HG03135 (cell line): ENCODE results near the gene PLCH2.

Experiments
- ATAC-seq: cut with Tn5 transposase; IDR thresholded peaks from one replicate; pipeline ENCODE4 v1.9.1; 2021; ENCODE audit warnings: mild to moderate bottlenecking, moderate library complexity; ENCODE audit not compliant: unreplicated experiment

PLCH2 gene

DNA sequence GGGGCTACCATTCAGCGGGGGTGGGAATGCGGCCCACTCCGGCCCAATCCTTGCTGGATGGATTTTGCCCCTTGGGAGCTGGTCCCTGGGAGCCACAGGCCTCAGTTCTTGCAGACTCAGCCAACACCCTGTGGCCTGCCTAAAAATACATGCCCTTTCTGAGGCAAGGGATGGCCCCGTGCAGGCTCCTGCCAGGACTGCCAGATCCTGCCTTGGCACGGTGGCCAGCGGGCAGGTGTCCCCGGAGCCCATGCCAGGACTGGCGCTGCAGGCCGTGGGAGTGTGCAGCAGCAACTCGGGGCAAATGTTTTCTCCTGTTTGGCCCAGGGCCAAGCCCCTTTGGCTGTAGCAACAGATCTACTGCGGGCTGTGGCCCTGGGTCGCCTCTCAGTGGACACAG lies 51.9 kb downstream of the PLCH2 start:
- no peak for ATAC-seq

DNA sequence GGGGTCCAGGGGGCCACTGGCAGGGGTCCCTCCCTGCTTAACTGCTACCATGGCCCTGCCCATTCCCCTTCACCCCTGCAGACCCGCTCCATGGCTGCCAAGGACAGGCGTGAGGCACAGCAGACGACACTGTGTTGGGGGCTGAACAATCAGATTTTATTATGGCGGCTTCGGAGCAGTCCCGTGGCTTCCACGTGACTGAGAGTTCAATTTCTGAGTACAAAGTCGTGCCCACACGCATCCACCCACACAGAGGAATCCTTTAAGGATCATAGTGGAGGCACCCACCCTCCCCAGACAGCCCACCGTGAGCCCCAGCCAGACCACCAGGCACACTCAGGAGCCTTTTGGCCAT lies 52.5 kb downstream of the PLCH2 start:
- ATAC-seq: no peak

DNA sequence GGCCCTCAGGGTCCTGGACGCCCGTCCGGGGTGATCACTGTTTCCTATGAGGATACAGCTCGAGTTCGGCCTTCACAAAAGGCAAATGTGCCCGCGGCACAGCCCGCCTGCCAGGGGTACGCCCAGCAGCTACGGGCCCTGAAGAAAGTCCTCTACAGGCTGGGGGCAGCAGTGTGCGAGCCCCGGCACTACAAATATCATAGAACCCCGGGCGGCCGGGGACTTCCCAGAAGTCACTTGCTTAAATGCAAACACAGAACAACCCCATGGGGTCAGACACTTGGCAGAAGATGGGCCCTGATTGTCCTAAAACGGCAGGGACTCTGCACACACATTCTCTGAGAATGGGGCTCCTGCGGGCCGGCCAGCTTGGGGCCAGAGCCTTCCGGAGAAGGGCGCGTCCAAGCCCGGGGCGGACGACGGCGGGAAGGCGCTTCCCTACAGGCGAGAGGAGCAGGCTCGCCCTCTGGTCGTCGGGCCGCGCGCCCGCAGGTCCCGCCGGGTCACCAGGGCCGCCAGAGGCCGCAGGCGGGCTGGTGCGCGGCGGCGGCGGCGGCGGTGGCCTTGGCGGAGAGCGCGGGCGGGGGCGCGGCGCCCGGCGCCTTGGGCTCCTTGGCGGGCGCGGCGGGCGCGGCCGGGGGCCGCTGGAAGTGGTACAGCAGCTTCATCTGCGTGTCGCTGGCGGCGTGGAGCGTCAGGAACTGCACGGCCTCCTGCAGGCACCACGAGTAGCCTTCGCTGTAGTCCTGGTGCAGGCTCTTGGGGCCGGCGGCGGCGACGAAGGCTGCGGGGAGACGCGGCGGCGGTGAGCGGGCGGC lies 53.1 kb downstream of the PLCH2 start:
- ATAC-seq: no peak

DNA sequence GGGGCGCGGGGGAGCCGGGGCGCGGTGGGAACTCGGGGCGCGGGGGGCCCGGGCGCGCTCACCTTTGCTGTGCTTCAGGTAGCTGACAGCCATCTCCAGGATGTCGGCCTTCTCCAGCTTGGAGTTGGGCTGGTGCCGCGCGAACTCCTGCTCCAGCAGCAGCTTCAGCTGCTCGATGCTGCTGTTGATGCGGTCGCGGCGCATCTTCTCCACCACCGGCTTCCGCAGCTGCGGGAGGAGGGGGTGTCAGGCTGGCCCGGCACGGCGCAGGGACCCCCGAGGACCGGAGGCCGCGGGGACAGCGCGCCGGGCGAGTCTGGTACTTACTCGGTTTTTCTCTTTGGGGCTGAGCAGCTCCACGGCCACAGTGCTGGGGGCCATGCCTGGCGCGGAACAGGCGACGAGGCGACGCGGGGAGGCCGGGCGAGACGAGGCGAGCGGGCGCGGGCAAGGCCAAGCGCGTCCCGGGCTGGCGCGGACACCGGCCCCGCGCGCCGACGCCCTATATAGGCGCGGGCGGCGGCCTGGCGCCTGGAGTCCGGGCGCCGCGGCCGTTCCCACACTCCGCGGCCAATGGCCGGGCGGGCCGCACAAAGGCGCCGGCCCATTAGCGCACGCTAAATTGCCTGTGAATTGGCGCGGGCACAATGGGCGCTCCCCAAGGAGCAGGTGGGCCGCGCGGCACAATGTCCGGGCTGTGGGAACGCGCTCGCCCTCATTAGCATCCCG lies 53.9 kb downstream of the PLCH2 start, which contains the start of gene HES5:
Gene HES5, minus strand, starts transcription at position 480 of the 729 bp plus-strand sequence. Its CDS starts 99 bp downstream, at position 381.
- no peak for ATAC-seq

DNA sequence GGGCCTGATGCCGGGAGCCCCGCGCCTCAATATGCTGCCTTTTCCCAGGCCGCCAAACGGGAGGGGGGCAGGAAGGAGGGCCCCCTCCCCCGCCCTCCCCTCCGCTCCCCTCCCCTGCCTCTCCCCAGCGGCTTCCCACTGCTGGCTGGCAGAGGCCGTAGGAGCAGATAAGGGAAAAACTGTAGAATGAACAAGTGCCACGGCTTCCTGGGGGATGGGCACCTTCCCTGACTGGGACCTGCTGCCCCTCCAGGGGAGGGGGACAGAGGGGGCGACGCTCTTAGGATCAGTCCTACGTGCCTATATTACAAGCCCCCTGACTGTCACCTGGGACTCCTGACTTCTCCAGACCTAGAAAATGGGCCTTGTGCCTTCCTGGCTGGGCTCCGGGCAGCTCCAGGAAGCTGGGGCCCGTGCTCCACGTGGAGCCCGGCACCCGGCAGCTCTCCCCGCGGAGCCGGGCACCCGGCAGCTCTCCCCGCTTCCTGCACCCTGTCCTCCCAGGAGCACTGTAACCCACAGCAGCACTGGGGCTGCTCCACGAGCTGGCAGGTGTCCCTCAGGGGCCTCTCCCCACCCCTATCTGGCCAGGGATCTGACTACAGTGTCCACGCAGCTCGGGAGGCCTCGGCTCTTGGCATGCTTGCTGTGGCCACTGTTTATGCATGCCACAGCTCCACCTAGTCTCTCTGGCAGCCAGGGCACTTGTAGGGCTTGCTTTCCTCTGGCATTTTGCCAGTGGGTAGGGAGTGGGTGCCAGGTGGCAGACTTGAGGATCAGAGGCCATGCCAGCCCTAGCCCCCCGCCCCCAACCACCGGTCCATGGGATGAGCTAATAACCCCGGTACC lies 54.6 kb downstream of the PLCH2 start:
- ATAC-seq: no peak

DNA sequence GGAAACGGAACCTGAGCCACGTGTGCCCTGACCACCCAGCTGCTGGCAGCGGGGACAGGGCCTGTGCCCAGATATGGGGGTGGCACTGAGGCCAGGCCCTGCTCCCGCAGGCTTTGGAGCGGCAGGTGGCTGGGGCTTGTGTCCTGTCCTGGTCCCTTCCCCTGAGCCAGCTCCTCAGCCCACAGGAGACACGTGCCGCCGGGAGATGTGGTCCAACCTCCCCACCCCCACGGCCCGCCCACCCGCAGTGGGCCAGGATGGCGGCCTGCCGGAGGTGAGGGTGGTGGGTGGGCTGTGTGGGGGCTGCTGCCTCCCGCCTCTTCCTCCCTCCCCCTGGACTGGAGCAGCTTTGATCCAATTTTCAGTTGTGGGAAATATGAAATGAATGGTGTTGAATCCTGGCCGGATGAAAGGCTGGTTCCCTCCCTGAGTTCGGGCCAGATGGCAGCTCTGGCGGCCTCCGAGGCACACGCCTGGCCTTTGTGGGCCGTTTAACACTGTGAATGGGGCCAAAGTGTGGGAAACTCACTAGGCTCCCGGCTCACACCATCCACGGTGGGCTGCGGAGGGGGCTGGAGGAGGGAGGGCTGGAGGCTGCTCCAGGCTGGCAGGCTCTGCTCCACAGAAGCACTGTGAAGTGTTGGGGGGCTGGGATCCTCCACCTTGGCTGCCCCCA lies 56.5 kb downstream of the PLCH2 start:
- no peak for ATAC-seq

DNA sequence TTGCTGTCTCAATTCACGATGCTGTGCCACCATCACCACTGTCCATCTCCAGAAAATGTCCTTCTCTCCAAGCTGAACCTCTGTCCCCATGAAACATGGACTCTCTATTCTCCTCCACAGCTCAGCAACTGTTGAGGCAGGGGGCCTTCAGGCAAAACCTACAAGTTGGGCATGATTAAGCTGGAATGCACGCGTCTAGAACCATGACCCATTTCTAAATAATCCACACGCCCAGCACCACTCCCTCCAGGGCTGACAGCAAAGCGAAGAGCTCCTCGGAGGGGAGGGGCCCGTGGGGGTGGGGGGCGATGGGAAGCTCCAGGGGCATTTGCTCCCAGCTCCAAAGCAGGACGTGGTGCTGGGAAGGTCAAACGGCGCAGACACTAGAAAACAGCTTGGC lies 57.3 kb downstream of the PLCH2 start:
- no peak for ATAC-seq

DNA sequence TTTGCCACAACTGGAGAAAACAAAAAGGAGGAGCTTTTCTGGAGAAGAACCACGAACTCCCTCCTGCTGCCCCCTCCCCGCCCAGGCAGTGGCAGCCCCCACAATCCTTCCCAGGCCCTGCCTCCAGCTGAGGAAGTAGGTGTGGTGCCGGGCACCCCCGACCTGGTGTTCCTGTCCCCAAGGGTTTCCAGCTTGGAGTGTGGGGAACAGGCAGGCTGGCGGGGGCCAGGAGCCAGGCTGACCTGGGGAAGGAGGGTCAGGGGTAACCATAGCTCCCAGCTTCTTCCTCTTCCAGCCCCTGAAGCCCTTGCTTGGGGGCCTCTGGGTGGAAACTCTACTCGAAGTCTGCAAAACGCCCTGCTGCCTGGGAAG lies 58.2 kb downstream of the PLCH2 start:
- ATAC-seq: no peak

DNA sequence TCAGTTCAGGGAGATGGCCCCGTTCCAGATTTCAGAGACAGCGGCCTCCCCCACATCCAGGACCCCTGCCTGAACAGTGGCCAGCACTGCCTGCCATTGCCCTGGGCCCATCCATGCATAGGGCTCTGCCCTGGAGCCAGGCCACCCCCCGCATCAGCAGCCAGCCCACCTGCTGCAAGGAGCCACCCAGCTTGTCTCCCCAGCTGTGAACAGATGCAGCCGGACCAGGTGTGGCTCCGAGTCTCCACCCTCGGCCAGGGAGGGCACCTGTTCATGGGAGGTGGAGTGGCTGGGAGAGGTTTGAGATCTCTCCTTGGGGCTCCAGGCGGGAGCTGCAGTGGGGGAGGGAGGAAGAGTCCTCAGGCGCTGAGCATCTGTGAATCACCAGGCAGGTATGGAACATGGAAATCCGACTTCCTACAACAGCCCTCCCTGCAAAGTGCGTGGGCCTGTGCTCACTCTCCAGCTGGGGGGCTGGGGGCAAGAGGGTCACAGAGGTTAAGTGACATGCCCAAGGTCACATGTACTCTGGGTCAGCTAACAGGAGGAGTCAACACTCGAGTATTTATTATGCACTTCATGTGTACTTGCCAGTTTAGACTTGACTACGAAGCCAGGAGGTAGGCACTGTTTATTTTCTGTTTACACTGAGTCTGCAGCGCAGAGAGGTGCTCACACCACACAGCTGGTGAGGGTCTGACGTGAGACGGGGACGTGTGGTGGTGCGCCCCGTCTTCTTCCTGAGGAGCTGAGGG lies 58.8 kb downstream of the PLCH2 start:
- no peak for ATAC-seq

DNA sequence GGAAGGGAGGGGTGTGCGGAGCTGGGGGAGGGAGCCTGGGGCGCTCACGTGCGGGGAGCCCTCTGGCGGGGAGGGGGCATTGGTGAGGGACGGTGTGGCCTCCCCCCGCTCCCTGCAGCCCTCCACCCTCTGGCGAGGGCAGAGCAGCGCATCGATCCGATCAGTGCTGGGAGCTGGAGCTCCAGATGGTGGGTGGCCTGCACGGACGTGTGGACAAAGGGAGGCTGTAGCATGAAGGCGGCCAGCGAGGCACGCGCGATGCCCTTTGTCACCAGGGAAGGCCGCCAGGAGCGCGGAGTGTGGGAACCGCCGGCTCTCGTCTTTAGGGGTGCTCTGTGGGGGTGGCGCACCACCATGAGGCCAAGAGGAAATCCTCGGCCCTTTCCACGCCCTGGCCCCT lies 59.4 kb downstream of the PLCH2 start:
- no peak for ATAC-seq

DNA sequence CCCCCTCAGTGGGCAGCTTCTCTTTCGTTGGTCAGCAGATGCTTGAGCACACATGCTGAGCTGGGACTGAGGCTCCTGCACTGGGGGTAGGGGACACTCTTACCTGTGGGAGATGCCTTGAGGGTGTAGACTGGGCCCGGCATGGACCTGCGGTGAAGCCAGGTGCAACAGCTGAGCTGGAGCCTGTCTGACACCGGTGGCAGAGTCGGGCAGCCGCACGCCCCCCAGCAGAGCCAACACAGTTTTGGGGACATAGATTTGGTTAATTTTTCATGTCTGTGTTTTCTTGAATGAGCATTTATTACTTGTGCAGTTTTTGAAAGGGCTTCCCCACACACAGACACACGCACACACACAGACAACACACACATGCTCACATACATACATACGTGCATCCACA lies 59.9 kb downstream of the PLCH2 start:
- no peak for ATAC-seq

DNA sequence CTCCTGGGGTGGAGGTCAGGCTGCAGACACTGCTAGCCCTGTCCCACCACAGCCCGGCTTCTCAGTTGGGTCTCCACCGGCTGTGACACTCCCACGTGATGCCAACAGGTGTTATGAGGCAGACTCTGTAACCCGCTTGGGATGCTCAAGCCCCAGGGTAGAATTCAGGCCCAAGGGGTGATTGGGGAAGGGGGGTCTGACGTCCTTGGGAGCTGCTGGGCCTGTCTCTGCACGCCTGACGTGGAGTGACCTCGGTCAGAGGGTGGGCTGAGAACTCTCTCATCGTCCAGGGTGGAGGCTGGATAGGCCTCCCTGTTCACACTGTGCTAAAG lies 61.7 kb downstream of the PLCH2 start:
- no peak for ATAC-seq

DNA sequence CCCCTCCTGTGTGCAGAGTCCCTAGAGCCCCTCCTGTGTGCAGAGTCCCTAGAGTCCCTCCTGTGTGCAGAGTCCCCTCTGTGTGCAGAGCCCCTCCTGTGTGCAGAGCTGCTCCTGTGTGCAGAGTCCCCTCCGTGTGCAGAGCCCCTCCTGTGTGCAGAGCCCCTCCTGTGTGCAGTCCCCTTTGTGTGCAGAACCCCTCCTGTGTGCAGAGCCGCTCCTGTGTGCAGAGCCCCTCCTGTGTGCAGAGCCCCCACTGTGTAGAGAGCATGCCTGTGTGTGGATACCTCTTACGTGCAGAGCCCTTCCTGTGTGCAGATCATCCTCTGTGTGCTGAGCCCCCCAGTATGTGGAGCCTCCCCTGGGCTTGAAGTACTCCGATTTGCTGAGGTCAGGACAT lies 62.3 kb downstream of the PLCH2 start:
- no peak for ATAC-seq

DNA sequence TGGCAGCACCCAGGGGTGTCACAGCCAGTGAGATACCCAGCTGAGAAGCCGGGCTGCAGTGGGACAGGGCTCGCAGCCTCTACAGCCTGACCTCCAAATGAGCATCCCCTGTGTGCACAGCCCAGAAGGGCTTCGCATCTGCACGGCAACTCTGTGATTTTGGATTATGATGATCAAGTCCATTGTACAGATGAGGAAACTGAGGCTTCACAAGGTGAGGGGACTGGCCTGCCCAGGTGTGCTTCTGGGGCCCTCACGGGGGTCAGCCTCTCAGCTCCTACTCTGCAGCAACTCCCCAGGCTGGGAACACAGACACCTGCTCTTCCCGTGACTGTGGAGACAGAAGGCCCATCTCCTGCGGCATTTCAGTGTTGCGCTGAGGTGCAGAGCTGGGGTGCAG lies 62.8 kb downstream of the PLCH2 start:
- ATAC-seq: no peak

DNA sequence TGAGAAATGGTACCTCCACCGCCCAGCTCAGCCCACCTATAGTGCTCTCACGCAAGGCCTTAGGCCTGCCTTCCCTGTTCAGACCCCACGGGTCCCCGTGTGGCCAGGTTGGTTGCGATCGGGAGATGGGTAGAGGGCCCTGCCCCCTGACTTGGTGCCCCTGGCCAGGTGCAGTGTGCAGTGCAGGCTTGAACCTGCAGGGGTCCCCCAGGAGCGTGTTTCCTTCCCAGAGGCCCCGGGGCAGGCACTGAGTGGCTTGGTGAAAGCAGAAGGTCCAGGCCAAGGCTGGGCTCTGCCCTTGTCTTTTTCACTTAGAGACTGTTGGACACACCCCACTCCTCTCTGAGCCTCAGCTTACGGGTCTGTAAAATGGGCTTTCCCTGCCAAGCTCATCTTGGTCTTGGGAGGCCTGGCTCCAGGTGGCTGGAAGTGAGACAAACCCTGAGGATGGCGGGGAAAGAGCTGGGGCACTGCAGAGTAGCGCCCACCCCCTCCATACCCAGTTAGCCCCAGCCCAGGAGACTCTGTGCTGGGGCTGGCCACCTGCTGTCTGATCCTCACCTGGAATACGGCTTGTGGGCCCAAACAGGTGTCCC lies 63.3 kb downstream of the PLCH2 start:
- no peak for ATAC-seq

DNA sequence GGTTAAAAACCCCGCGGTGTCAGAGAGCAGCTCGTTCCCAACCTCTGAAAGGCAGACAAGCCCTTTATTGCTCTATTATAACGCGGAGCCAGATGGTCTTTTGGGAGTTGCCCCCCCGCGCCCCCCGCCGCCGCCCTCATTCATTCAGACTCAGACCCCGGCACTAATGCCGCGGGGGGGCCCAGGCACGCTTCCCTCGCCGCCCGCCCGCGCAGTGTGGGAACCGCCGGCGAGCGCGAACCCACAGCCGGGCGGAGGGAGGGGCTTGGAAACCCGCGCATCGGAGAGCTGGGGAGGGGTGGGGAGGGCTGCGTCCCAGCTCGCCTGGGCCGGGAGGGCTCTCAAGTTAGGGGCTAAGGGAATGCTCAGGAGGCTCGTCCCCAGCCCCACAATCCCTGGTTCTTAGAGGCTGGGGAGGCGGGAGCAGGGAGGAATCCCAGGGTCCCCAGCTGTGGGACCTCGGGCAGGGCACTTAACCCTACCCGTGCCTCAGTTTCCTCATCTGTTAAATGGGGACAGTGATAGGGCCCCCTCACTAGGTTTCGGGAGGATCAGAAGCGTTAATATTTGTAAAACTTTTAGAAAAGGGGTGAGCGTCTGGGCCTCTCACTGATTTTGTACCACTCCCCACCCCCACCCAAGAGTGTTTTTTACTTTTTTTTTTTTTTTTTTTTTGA lies 64.9 kb downstream of the PLCH2 start:
- no peak for ATAC-seq

DNA sequence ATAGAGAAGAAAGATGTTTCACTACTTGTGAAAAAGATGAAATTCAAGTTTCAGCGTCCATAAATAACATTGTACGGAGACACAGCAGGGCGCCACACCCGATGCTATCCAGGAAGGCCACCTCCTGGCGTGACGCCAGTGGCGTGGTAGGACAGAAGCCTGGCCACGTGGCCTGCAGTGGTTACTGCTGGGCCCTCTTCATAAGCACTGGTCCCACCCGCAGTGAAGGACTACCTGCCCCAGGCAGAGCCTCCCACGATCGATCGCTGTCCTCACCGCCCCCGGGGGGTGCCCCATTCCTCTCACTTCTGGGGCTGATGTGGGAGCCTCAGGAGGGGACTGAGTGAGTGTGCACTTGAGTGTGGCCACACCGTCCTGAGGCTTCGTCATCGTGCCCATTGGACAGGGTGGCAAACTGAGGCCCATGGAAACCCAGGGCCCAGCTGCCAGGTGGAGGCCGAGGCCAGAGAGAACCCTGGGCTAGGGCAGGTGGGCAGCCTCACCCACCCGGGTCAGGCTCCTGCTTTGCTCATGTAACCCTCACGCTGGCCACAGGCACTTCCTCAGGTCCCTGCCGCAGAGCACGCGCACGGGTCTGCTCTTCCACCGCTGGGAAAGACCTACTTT lies 65.6 kb downstream of the PLCH2 start:
- ATAC-seq: no peak

DNA sequence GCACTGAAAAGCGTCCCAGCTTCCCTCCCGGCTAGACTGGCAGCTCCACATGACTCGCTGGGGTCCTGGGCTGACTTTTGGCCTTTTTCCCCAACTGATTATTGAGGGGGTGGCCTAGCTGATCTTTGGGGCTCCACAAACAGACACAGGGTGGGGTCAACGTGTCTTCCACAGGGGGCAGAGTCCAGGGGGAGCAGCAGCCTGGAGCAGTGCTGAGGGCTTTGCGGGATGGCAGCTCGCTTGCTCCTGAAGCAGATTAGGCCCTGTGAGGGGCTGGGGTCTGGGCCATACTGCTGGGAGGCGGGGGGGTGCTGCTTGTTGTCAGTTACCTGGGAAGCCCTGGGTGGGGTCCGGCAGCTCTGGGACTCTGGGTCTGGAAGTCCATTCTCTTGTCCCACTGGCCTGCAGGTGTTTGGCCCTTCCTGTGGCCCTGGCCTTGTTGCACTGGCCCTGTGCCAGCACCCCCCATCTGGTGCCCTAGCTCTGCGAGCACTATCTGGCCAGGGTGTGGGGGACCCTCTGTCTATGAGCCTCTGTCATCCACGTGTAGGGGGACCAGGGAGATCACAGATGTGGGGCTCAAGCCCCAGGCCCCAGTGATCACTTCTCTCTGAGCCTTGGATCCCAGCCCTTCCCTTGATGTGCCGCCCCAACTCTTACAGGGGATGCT lies 66.3 kb downstream of the PLCH2 start:
- no peak for ATAC-seq
